Nephron (organoid): ENCODE data around the gene GPD2.

Source experiments
- H3K27ac Mint-ChIP-seq, 3 experiments: 2 replicates each; pipeline ENCODE4 v1.8.0; 2020; ENCODE audit warnings: mixed read lengths in 3 of 3, mild to moderate bottlenecking in 2 of 3, moderate library complexity in 1 of 3
- H3K27me3 Mint-ChIP-seq: 2 replicates; pipeline ENCODE4 v1.8.0; 2021; ENCODE audit warnings: low read depth, mild to moderate bottlenecking, moderate library complexity, mixed read lengths
- H3K36me3 Mint-ChIP-seq: 2 replicates; pipeline ENCODE4 v1.8.0; 2020; ENCODE audit warnings: low read depth, mixed read lengths
- H3K4me1 Mint-ChIP-seq: 2 replicates; pipeline ENCODE4 v1.8.0; 2020; ENCODE audit warnings: mixed read lengths
- H3K4me3 Mint-ChIP-seq, 3 experiments: 2 replicates each; pipeline ENCODE4 v1.8.0; 2020; ENCODE audit warnings: mild to moderate bottlenecking in 3 of 3, mixed read lengths in 3 of 3, moderate library complexity in 2 of 3
- H3K9me3 Mint-ChIP-seq: 2 replicates; pipeline ENCODE4 v1.8.0; 2020; ENCODE audit warnings: mixed read lengths
- CTCF ChIP-seq, 3 experiments: fragments of 200-600 bp; sonication (generic); IDR thresholded peaks; one replicate each; pipeline ENCODE4 v1.5.0; 2021; ENCODE audit warnings: antibody characterized with exemption in 3 of 3; ENCODE audit not compliant: unreplicated experiment in 3 of 3

GPD2 gene

GRCh38 chr2:156532989-156533388 lies 96.8 kb downstream of the GPD2 start:
- Mint-ChIP-seq H3K9me3 (peaks cover 5% of the 10 kb centered on the region), H3K4me1 (no peaks in the 10 kb centered on the region), H3K27ac (no peak overlapping the region), H3K4me3 (no peak overlapping the region), H3K36me3 (peaks cover 14% of the 10 kb centered on the region), H3K27me3 (no peaks in the 10 kb centered on the region)
- no peak for TF ChIP-seq CTCF (IDR thresholded peaks at IDR 0.05; ENCODE audit: unreplicated experiment in 3 of 3)

GRCh38 chr2:156536534-156536933 lies 100.4 kb downstream of the GPD2 start:
- Mint-ChIP-seq H3K4me3 (no peak overlapping the region), H3K4me1 (no peaks in the 10 kb centered on the region), H3K27me3 (no peaks in the 10 kb centered on the region), H3K27ac (no peak overlapping the region), H3K9me3 (peaks cover 5% of the 10 kb centered on the region), H3K36me3 (peaks cover 14% of the 10 kb centered on the region)
- TF ChIP-seq CTCF (IDR thresholded peaks at IDR 0.05; ENCODE audit: unreplicated experiment in 3 of 3) = no peak

- no peak overlapping the region for H3K4me3 Mint-ChIP-seq
- peaks cover 5% of the 10 kb centered on the region for H3K9me3 Mint-ChIP-seq
- H3K36me3 Mint-ChIP-seq = peaks cover 14% of the 10 kb centered on the region
Observed at GRCh38 chr2:156537141-156537540, 101.0 kb downstream of the GPD2 start.

GRCh38 chr2:156538083-156538504 lies 101.9 kb downstream of the GPD2 start:
- H3K4me1 Mint-ChIP-seq = no peaks in the 10 kb centered on the region

More at GRCh38 chr2:156537141-156537540, 101.0 kb downstream of the GPD2 start:
- Mint-ChIP-seq H3K27me3 (no peaks in the 10 kb centered on the region), H3K4me1 (no peaks in the 10 kb centered on the region), H3K27ac (no peak overlapping the region)
- TF ChIP-seq CTCF (IDR thresholded peaks at IDR 0.05; ENCODE audit: unreplicated experiment in 3 of 3) = no peak

GRCh38 chr2:156539086-156539860 lies 103.1 kb downstream of the GPD2 start:
- H3K27ac Mint-ChIP-seq = no peak overlapping the region

More at GRCh38 chr2:156538083-156538504, 101.9 kb downstream of the GPD2 start:
- Mint-ChIP-seq H3K9me3 (peaks cover 5% of the 10 kb centered on the region), H3K36me3 (peaks cover 10% of the 10 kb centered on the region), H3K27me3 (no peaks in the 10 kb centered on the region), H3K4me3 (no peak overlapping the region), H3K27ac (no peak overlapping the region)
- TF ChIP-seq CTCF (IDR thresholded peaks at IDR 0.05; ENCODE audit: unreplicated experiment in 3 of 3) = no peak

More at GRCh38 chr2:156539086-156539860, 103.1 kb downstream of the GPD2 start:
- Mint-ChIP-seq H3K9me3 (peaks cover 1% of the 10 kb centered on the region), H3K4me1 (no peaks in the 10 kb centered on the region), H3K4me3 (no peak overlapping the region), H3K36me3 (peaks cover under 1% of the 10 kb centered on the region), H3K27me3 (no peaks in the 10 kb centered on the region)
- no peak for TF ChIP-seq CTCF (IDR thresholded peaks at IDR 0.05; ENCODE audit: unreplicated experiment in 3 of 3)
